GM21723 (cell line): ENCODE results near the gene GPR119.
"Not testable (repeated sequence)": the region's sequence is repeated elsewhere in the genome, so short reads cannot be mapped to it uniquely, and the experiment has no call there.

Source experiments
- ATAC-seq: cut with Tn5 transposase; IDR thresholded peaks from one replicate; pipeline ENCODE4 v1.9.1; 2021; ENCODE audit warnings: mild to moderate bottlenecking, moderate library complexity; ENCODE audit not compliant: unreplicated experiment

The GPR119 gene

DNA sequence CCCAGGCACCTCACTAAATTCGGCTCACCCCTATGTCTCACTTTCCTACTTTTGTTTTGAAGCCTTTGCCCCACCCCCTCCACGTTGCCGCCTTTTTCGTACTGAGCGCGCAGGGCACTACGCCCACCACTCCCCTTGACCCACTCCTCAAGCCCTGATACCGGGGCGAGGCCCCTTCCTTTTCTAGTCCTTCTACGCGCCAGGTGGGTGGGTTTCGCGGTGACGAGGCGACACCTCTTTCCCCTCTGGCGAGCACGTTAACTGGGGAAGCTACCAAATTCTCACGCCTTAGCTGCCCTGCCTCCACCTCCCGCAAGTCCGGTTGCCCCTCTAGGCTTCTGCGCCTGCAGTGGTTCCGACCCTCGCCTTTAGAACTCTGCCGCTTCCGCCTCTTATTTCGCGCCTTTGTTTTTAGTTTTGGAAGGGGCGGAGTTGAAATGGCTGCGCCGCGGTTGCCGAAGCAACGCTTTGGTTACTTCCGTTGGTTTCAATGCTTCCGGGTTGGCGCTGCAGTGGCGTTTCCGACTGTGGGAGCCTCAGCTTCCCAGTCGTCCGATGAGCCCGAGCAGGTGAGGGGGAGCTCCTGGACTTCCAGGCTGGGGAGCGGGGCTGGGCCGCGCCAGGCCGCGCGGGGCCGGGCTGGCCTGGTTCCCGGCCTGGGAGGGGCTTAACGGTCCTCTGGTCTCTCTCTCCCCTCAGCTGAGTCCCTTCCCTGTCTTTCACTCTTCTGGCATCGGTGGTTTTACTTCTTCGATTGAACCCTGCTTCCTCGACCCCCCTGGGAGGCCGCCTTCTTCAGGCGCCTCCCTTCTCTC, 45.9 kb downstream of the GPR119 start, which contains the start of gene SLC25A14:
TSS of gene SLC25A14 (plus strand) at position 512 of the 815 bp plus-strand sequence. CDS start 360 bp downstream, outside the sequence.
- peak; percentile 97 for ATAC-seq

DNA sequence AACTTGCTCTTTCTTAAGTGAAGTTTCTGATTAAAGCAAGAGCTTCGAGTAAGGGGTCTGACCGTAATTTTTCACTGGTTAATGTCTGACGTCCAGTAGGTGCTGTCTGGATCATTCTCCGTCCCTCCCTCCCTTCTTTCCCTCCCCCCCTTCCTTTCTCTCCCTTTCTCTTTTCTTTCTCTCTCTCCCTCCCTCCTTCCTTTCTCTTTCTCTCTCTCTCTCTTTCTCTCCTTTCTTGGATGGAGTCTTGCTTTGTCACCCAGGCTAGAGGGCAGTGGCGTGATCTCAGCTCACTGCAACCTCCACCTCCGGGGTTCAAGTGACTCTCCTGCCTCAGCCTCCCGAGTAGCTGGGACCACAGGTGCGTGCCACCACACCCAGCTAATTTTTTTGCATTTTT, 46.6 kb downstream of the GPR119 start:
- ATAC-seq = not testable (repeated sequence)

DNA sequence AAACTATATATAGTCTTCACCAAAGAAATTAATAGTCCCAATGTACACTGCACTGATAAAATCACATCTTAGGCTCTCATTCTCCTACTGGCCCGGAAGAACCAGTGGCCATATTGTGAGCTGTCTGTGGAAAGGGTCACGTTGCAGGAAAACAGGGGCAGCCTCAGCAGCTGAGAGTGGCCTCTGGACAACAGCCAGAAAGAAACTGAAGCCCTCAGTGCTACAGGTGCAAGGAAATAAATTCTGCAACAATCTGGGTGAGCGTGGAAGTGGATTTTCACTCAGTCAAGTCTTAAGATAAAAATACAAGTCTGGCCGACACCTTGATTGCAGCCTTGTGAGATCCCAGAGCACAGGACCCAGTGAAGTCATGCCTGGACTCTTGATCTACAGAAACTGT, 48.9 kb downstream of the GPR119 start:
- no peak for ATAC-seq
